Measurements from ENCODE around the gene LRP8. TPM values are rescaled to one million over a fixed set of nuclear protein-coding genes. Genes with fewer than 3 reads are reported as not detected.

Gene LRP8
- total and polyA plus RNA-seq, 2 donors (not counting 3 experiments of a cell fraction or from before 2014, with no cell fraction given) = 40.9 to 62.2 TPM

DNA sequence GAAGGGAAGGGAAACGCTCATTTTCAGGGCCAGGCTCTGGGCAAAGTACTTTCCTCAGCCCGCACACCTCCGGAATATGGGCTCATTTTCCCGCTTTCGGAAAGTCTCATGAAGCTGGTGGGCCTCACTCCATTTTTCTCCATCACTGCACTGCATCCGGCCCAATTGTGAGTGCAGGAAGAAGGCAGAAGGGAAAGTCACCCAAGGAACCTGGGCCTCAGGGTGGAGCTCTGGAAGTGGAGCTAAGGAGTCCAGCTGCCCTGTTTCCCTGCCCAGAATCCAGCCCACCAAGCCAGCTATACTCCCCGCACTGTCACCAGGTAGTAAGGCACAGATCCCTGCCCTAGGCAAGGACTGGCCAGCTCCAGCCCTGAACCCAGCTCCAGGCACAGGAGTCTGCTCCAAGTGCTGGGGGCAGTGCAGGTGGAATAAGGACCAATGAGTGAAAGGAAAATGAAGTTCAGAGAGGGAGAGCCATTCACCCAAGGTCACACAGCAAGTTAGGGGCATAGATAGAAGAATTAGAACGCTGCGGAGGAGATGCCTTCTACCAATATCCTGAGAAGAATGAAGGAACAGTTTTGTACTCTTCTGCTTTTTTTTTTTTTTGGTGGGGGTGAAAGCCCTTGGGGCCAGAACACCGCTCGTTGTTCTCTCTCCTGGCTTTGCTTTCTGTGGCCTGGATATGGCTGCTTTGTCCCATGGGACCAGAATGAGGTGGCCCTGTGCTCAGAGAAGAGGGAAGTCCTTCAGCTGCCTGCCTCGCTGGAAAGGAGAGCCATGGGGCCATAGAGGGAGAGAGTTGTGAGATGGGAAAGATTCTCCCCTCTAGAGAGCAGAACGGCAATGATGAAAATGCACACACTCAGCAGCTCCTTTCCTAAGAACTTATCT, 10.0 kb downstream of the LRP8 start:
- no peaks in the 10 kb centered on the region for H3K36me3 ChIP-seq (ENCODE audit: control insufficient read depth in 2 of 2, extremely low read depth in 1 of 2, insufficient read depth in 2 of 2, low read length in 2 of 2)
- no peaks in the 10 kb centered on the region for H4K20me1 ChIP-seq (replicated peaks; ENCODE audit: control insufficient read depth, extremely low read depth, insufficient read depth, low read length)
- dilution Hi-C loops (cut with MboI; ENCODE audit: extremely low pct_ligation_motif_present, low sequenced_read_pairs) = no loop called here
- H3K79me2 ChIP-seq (ENCODE audit: control insufficient read depth, insufficient read depth, low read length) = peaks cover 78% of the 10 kb centered on the region
- intact Hi-C loops (cut with micrococcal nuclease) = loop anchor here (1.0 kb wide), 1 partner anchor 25 kb away; no protein-coding TSS in a partner anchor
- no peaks in the 10 kb centered on the region for H3K9me3 ChIP-seq (replicated peaks; ENCODE audit: control insufficient read depth, insufficient read depth, low read length)
- no peak overlapping the region for H3K4me2 ChIP-seq (ENCODE audit: insufficient read depth, low read length)
- no peak overlapping the region for H3K27ac ChIP-seq (ENCODE audit: insufficient read depth, low read depth, low read length)
- H3K4me3 ChIP-seq (replicated peaks in 1 of 3; ENCODE audit: insufficient read depth in 1 of 3, low read depth in 1 of 3, low read length in 3 of 3) = no peak overlapping the region
- no peaks in the 10 kb centered on the region for H3K4me1 ChIP-seq (ENCODE audit: control insufficient read depth, extremely low read depth, insufficient read depth, low read length)
- TF ChIP-seq FOS (IDR thresholded peaks at IDR 0.05; ENCODE audit: borderline replicate concordance, insufficient read depth, low read length) (no peak), GATA2 (IDR thresholded peaks at IDR 0.05; ENCODE audit: insufficient read depth, insufficient read length, low read depth, low read length) (no peak), POLR2AphosphoS5 (IDR thresholded peaks at IDR 0.05; ENCODE audit: insufficient read depth, low read depth, low read length) (no peak), EZH2 (IDR thresholded peaks at IDR 0.05; ENCODE audit: borderline replicate concordance, low read depth, low read length, severe bottlenecking) (no peak), POLR2A (IDR thresholded peaks at IDR 0.05; ENCODE audit: low read depth, low read length) (no peak), JUN (IDR thresholded peaks at IDR 0.05; ENCODE audit: borderline replicate concordance, insufficient read depth, insufficient read length, low read depth) (no peak)
- TF ChIP-seq, protein P1, sequence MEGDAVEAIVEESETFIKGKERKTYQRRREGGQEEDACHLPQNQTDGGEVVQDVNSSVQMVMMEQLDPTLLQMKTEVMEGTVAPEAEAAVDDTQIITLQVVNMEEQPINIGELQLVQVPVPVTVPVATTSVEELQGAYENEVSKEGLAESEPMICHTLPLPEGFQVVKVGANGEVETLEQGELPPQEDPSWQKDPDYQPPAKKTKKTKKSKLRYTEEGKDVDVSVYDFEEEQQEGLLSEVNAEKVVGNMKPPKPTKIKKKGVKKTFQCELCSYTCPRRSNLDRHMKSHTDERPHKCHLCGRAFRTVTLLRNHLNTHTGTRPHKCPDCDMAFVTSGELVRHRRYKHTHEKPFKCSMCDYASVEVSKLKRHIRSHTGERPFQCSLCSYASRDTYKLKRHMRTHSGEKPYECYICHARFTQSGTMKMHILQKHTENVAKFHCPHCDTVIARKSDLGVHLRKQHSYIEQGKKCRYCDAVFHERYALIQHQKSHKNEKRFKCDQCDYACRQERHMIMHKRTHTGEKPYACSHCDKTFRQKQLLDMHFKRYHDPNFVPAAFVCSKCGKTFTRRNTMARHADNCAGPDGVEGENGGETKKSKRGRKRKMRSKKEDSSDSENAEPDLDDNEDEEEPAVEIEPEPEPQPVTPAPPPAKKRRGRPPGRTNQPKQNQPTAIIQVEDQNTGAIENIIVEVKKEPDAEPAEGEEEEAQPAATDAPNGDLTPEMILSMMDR (IDR thresholded peaks at IDR 0.05; ENCODE audit: extremely low read depth in 1 of 2, insufficient read depth in 1 of 2, low read depth in 1 of 2, low read length in 2 of 2) = no peak
- ChIA-PET CTCF (interaction anchor here (0.9 to 2.9 kb wide), 3 partner anchors 8 to 168 kb away, joined by 3 to 13 read pairs (median 3); no protein-coding TSS in a partner anchor), POLR2A (no interaction called here)
- DNase-seq (ENCODE audit: low read depth, low spot score) = no peak
- FAIRE-seq = no peak
- H2AFZ ChIP-seq (ENCODE audit: low read depth, low read length) = no peak overlapping the region
- H3K27me3 ChIP-seq (ENCODE audit: control insufficient read depth in 2 of 2, insufficient read depth in 2 of 2, low read length in 2 of 2) = no peaks in the 10 kb centered on the region
- H3K9me1 ChIP-seq (replicated peaks; ENCODE audit: control insufficient read depth, extremely low read depth, insufficient read depth, low read length) = no peaks in the 10 kb centered on the region
- BruUV-seq (replicated peaks) = no TSS peak
- no peak overlapping the region for H3K9ac ChIP-seq (replicated peaks; ENCODE audit: extremely low read depth, insufficient read depth, low read length)
